H9 (cell line): ENCODE data around the gene NT5C2. TPM values are rescaled to one million over a fixed set of nuclear protein-coding genes. Genes with fewer than 3 reads are reported as not detected.

ENCODE experiments used
- DNase-seq: peaks from one replicate; pipeline ENCODE4 v3.0.0-alpha.2; 2017
- H2AFZ ChIP-seq: one replicate; pipeline ENCODE4 v1.6.1; 2013; ENCODE audit warnings: mild to moderate bottlenecking, low read length, control low read depth, moderate library complexity
- H2AK5ac ChIP-seq: 2 replicates; pipeline ENCODE4 v1.6.1; 2013; ENCODE audit warnings: low read length, control low read depth, mixed read lengths; ENCODE audit not compliant: insufficient read length
- H2BK120ac ChIP-seq: one replicate; pipeline ENCODE4 v1.6.1; 2013; ENCODE audit warnings: low read depth, mild to moderate bottlenecking, low read length, control low read depth, inconsistent platforms; ENCODE audit not compliant: poor library complexity, severe bottlenecking
- H2BK12ac ChIP-seq: 2 replicates; pipeline ENCODE4 v1.6.1; 2013; ENCODE audit warnings: low read length, control low read depth, mixed read lengths, low read depth; ENCODE audit not compliant: insufficient read length
- H2BK15ac ChIP-seq: 2 replicates; pipeline ENCODE4 v1.6.1; 2013; ENCODE audit warnings: low read depth, low read length, control low read depth
- H2BK20ac ChIP-seq: one replicate; pipeline ENCODE4 v1.6.1; 2013; ENCODE audit warnings: low read depth, mild to moderate bottlenecking, low read length, control low read depth, inconsistent platforms; ENCODE audit not compliant: poor library complexity, severe bottlenecking
- H2BK5ac ChIP-seq: 2 replicates; pipeline ENCODE4 v1.6.1; 2013; ENCODE audit warnings: low read length, control low read depth, mixed read lengths; ENCODE audit not compliant: insufficient read length
- H3K14ac ChIP-seq: 2 replicates; pipeline ENCODE4 v1.6.1; 2013; ENCODE audit warnings: low read length, control low read depth; ENCODE audit not compliant: insufficient read depth
- H3K18ac ChIP-seq: 2 replicates; pipeline ENCODE4 v1.6.1; 2013; ENCODE audit warnings: low read depth, mild to moderate bottlenecking, mixed read lengths, low read length, control low read depth; ENCODE audit not compliant: insufficient read length
- H3K23ac ChIP-seq: 2 replicates; pipeline ENCODE4 v1.6.1; 2013; ENCODE audit warnings: low read length, control low read depth, mixed read lengths, low read depth; ENCODE audit not compliant: insufficient read length
- H3K23me2 ChIP-seq: 2 replicates; pipeline ENCODE4 v1.6.1; 2013; ENCODE audit warnings: low read depth, mild to moderate bottlenecking, mixed read lengths, low read length, control low read depth; ENCODE audit not compliant: insufficient read length, poor library complexity, severe bottlenecking
- H3K27ac ChIP-seq: 2 replicates; pipeline ENCODE4 v1.5.1; 2013; ENCODE audit warnings: low read length, control low read depth, mixed read lengths, low read depth; ENCODE audit not compliant: insufficient read length
- H3K27me3 ChIP-seq: 2 replicates; pipeline ENCODE4 v1.6.1; 2013; ENCODE audit warnings: low read length, control low read depth, inconsistent platforms; ENCODE audit not compliant: insufficient read depth
- H3K4ac ChIP-seq: 2 replicates; pipeline ENCODE4 v1.6.1; 2013; ENCODE audit warnings: low read depth, mild to moderate bottlenecking, control low read depth, inconsistent platforms, low read length, moderate library complexity
- H3K4me1 ChIP-seq: 2 replicates; pipeline ENCODE4 v1.6.1; 2013; ENCODE audit warnings: low read length, control low read depth, inconsistent platforms; ENCODE audit not compliant: insufficient read depth
- H3K4me2 ChIP-seq: 2 replicates; pipeline ENCODE4 v1.6.1; 2013; ENCODE audit warnings: low read length, control low read depth, mixed read lengths; ENCODE audit not compliant: insufficient read length, insufficient read depth
- H3K56ac ChIP-seq: 2 replicates; pipeline ENCODE4 v1.6.1; 2013; ENCODE audit warnings: low read depth, mild to moderate bottlenecking, mixed read lengths, low read length, control low read depth; ENCODE audit not compliant: insufficient read length
- H3K79me1 ChIP-seq: 2 replicates; pipeline ENCODE4 v1.6.1; 2013; ENCODE audit warnings: low read depth, mild to moderate bottlenecking, moderate library complexity, low read length, control low read depth, inconsistent platforms; ENCODE audit not compliant: insufficient read depth, poor library complexity, severe bottlenecking
- H3K79me2 ChIP-seq: 2 replicates; pipeline ENCODE4 v1.6.1; 2013; ENCODE audit warnings: low read length, control low read depth, inconsistent platforms; ENCODE audit not compliant: insufficient read depth
- H3K9ac ChIP-seq: 2 replicates; pipeline ENCODE4 v1.6.1; 2013; ENCODE audit warnings: low read length, control low read depth, mixed read lengths; ENCODE audit not compliant: insufficient read length; ENCODE audit errors: extremely low read depth
- H3K9me3 ChIP-seq: one replicate; pipeline ENCODE4 v1.6.1; 2013; ENCODE audit warnings: low read depth, low read length, inconsistent platforms; ENCODE audit not compliant: control insufficient read depth
- H3T11ph ChIP-seq: one replicate; pipeline ENCODE4 v1.6.1; 2013; ENCODE audit warnings: mild to moderate bottlenecking, low read length, control low read depth, inconsistent platforms
- H4K20me1 ChIP-seq: one replicate; pipeline ENCODE4 v1.6.1; 2013; ENCODE audit not compliant: control insufficient read depth, insufficient read length, insufficient read depth
- H4K5ac ChIP-seq: 2 replicates; pipeline ENCODE4 v1.6.1; 2013; ENCODE audit warnings: low read depth, mild to moderate bottlenecking, mixed read lengths, low read length, control low read depth; ENCODE audit not compliant: insufficient read length
- H4K8ac ChIP-seq: replicated peaks from 2 replicates; pipeline ENCODE4 v1.6.1; 2013; ENCODE audit warnings: low read length, control low read depth, mixed read lengths, low read depth; ENCODE audit not compliant: insufficient read length
- H4K91ac ChIP-seq: 2 replicates; pipeline ENCODE4 v1.6.1; 2013; ENCODE audit warnings: low read depth, mild to moderate bottlenecking, moderate library complexity, mixed read lengths, low read length, control low read depth; ENCODE audit not compliant: insufficient read length
- H3K27ac Mint-ChIP-seq, 3 experiments: 2 replicates in 2 of 3; 3 replicates in 1 of 3; pipeline ENCODE4 v1.8.0; 2020 to 2021; ENCODE audit warnings: mixed read lengths in 3 of 3, mild to moderate bottlenecking in 1 of 3, moderate library complexity in 1 of 3
- H3K27me3 Mint-ChIP-seq: 2 replicates; pipeline ENCODE4 v1.8.0; 2021; ENCODE audit warnings: low read depth, mild to moderate bottlenecking, moderate library complexity, mixed read lengths
- H3K36me3 Mint-ChIP-seq, 3 experiments: 2 replicates in 2 of 3; 3 replicates in 1 of 3; pipeline ENCODE4 v1.8.0; 2020 to 2021; ENCODE audit warnings: low read depth in 3 of 3, mixed read lengths in 3 of 3; ENCODE audit not compliant: insufficient read depth in 1 of 3
- H3K4me1 Mint-ChIP-seq, 2 experiments: 2 replicates each; pipeline ENCODE4 v1.8.0; 2020; ENCODE audit warnings: mixed read lengths in 2 of 2
- H3K4me3 Mint-ChIP-seq, 2 experiments: 2 replicates in 1 of 2; 3 replicates in 1 of 2; pipeline ENCODE4 v1.8.0; 2020 to 2021; ENCODE audit warnings: mild to moderate bottlenecking in 2 of 2, mixed read lengths in 2 of 2, moderate library complexity in 1 of 2
- H3K9me3 Mint-ChIP-seq, 2 experiments: 2 replicates in 1 of 2; 3 replicates in 1 of 2; pipeline ENCODE4 v1.8.0; 2020; ENCODE audit warnings: mild to moderate bottlenecking in 2 of 2, mixed read lengths in 2 of 2, moderate library complexity in 1 of 2
- WGBS: extraction: QIAGEN DNeasy Blood & Tissue Kit; methylation state at CpG from one replicate; pipeline ENCODE4 v1.1.7; 2013; ENCODE audit warnings: missing lambda C conversion rate, low lambda C conversion rate, mixed read lengths; ENCODE audit not compliant: insufficient read length; ENCODE audit errors: extremely low coverage; 5-methylcytosine and 5-hydroxymethylcytosine counted together
- total RNA-seq: library from RNA; stranded (reverse); gene quantifications from 2 replicates; pipeline ENCODE4 v1.2.1, GENCODE V29; 2021
- TF ChIP-seq, protein P1 (sequence below): fragments of 200-600 bp; sonication (generic); conservative IDR thresholded peaks from 3 replicates; pipeline ENCODE4 v1.8.0; 2021; ENCODE audit warnings: antibody characterized with exemption, mild to moderate bottlenecking

NT5C2 gene
- total RNA-seq, 1 experiment from 2014 or later = 69.6 TPM

DNA sequence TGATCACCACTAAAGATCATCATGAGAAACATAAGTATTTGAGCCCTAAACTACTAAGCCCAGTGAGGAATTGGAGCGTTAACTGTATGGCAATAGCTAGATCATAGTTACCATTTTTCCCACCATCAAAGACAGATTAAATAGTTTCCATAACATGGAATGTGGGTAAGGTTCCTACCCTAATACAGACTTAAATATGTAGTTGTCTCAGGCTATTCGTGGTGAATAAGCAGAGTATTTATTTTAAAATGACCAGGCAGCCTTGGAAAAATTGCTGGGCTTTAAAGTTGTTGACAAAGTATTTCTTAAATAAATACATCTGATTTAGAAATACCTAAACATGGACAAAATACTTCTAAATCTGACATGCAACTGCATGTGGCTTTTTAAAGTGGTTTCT lies 106.8 kb downstream of the NT5C2 start:
- Histone ChIP-seq H3K4ac (no peak overlapping the region), H3K18ac (no peak overlapping the region), H3K9ac (no peak overlapping the region), H3K79me2 (no peaks in the 10 kb centered on the region), H3K23me2 (no peaks in the 10 kb centered on the region), H3K4me2 (no peak overlapping the region), H3K4me1 (no peaks in the 10 kb centered on the region), H2BK5ac (no peak overlapping the region), H3K23ac (no peak overlapping the region), H2BK120ac (no peak overlapping the region), H3K79me1 (no peaks in the 10 kb centered on the region), H3K27ac (no peak overlapping the region), H2BK12ac (no peak overlapping the region), H2AK5ac (no peak overlapping the region), H3K14ac (no peak overlapping the region), H4K20me1 (no peaks in the 10 kb centered on the region), H4K8ac (no peak overlapping the region), H2AFZ (no peak overlapping the region), H4K5ac (no peak overlapping the region), H2BK20ac (no peak overlapping the region), H3K27me3 (no peaks in the 10 kb centered on the region), H2BK15ac (no peak overlapping the region), H3K9me3 (no peaks in the 10 kb centered on the region), H3K56ac (no peak overlapping the region), H3T11ph (no peak overlapping the region), H4K91ac (no peak overlapping the region)
- WGBS = no CpG with 5 or more reads among the region's 2 CpGs
- Mint-ChIP-seq H3K36me3 (peaks cover 15 to 58% (median 42%) of the 10 kb centered on the region in 3 experiments; a peak in 6 of 7 replicates), H3K27me3 (no peaks in the 10 kb centered on the region), H3K9me3 (no peaks in the 10 kb centered on the region), H3K4me3 (no peak overlapping the region), H3K27ac (0 out of 7 replicates have a peak overlapping the region, but pooled peaks of 1 of the 3 experiments have one; percentile 55), H3K4me1 (no peaks in the 10 kb centered on the region)
- TF ChIP-seq, protein P1, sequence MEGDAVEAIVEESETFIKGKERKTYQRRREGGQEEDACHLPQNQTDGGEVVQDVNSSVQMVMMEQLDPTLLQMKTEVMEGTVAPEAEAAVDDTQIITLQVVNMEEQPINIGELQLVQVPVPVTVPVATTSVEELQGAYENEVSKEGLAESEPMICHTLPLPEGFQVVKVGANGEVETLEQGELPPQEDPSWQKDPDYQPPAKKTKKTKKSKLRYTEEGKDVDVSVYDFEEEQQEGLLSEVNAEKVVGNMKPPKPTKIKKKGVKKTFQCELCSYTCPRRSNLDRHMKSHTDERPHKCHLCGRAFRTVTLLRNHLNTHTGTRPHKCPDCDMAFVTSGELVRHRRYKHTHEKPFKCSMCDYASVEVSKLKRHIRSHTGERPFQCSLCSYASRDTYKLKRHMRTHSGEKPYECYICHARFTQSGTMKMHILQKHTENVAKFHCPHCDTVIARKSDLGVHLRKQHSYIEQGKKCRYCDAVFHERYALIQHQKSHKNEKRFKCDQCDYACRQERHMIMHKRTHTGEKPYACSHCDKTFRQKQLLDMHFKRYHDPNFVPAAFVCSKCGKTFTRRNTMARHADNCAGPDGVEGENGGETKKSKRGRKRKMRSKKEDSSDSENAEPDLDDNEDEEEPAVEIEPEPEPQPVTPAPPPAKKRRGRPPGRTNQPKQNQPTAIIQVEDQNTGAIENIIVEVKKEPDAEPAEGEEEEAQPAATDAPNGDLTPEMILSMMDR = no peak
- no peak for DNase-seq
